AG09309 (cell line): ENCODE results near the gene CASP2.
A peak's percentile ranks its signal among the peaks of the same experiment; 100 is the strongest.

ENCODE experiments used
- DNase-seq: peaks from one replicate; pipeline ENCODE4 v3.0.0-alpha.2; 2010; ENCODE audit warnings: low read depth
- H3K4me3 ChIP-seq: 2 replicates; pipeline ENCODE4 v1.5.1; 2011; ENCODE audit warnings: mild to moderate bottlenecking, low read depth, low read length, moderate library complexity; ENCODE audit not compliant: control insufficient read depth
- CTCF ChIP-seq: IDR thresholded peaks from 2 replicates; pipeline ENCODE4 v1.5.1; 2011; ENCODE audit warnings: mild to moderate bottlenecking, low read depth, low read length, inconsistent platforms; ENCODE audit not compliant: insufficient read depth, control insufficient read depth; ENCODE audit errors: missing control alignments

Gene CASP2

GRCh38 chr7:143299840-143300239 lies 11.7 kb downstream of the CASP2 start:
- peak; percentile 40 for TF ChIP-seq CTCF
- H3K4me3 ChIP-seq: no peak overlapping the region
- no peak for DNase-seq

GRCh38 chr7:143300959-143301935 lies 13.1 kb downstream of the CASP2 start:
- no peak for DNase-seq
- H3K4me3 ChIP-seq: no peak overlapping the region
- TF ChIP-seq CTCF: no peak

- no peak for TF ChIP-seq CTCF
- no peak for DNase-seq
- H3K4me3 ChIP-seq: no peak overlapping the region
Observed at GRCh38 chr7:143303733-143304132, 15.6 kb downstream of the CASP2 start.

GRCh38 chr7:143304938-143305337 lies 16.8 kb downstream of the CASP2 start:
- no peak for TF ChIP-seq CTCF
- no peak for DNase-seq
- H3K4me3 ChIP-seq: no peak overlapping the region

- no peak for DNase-seq
- TF ChIP-seq CTCF: peak; percentile 73
Observed at GRCh38 chr7:143305423-143306070, 17.4 kb downstream of the CASP2 start.

GRCh38 chr7:143308632-143309031 lies 20.5 kb downstream of the CASP2 start:
- DNase-seq: no peak
- H3K4me3 ChIP-seq: no peak overlapping the region
- TF ChIP-seq CTCF: no peak

More at GRCh38 chr7:143305423-143306070, 17.4 kb downstream of the CASP2 start:
- H3K4me3 ChIP-seq: no peak overlapping the region
